Fibroblast of skin of right biceps (primary cell): ENCODE measurements around the gene ALDH16A1.

Experiments
- DNase-seq: peaks from one replicate; pipeline ENCODE4 v3.0.0-alpha.2; 2013

The ALDH16A1 gene

GRCh38 chr19:49453013-49453756, at the start of gene ALDH16A1:
Gene ALDH16A1 (plus strand): TSS chr19:49453225. CDS start chr19:49453332, 107 bp downstream.
- peak; percentile 98 for DNase-seq

GRCh38 chr19:49403404-49404187, 49.4 kb upstream of the ALDH16A1 start:
- DNase-seq = peak; percentile 48

GRCh38 chr19:49407079-49407478, 45.9 kb upstream of the ALDH16A1 start:
- DNase-seq = no peak

GRCh38 chr19:49407482-49408015, 45.5 kb upstream of the ALDH16A1 start:
- DNase-seq = no peak

- peak; percentile 20 for DNase-seq
Observed at GRCh38 chr19:49408816-49409440, 44.1 kb upstream of the ALDH16A1 start.

- no peak for DNase-seq
Observed at GRCh38 chr19:49409441-49410029, 43.5 kb upstream of the ALDH16A1 start.

- DNase-seq = no peak
Observed at GRCh38 chr19:49411681-49412326, 41.2 kb upstream of the ALDH16A1 start.

GRCh38 chr19:49413348-49413747, 39.7 kb upstream of the ALDH16A1 start:
- DNase-seq = peak; percentile 47

- DNase-seq = no peak
Observed at GRCh38 chr19:49414256-49414655, 38.8 kb upstream of the ALDH16A1 start.

GRCh38 chr19:49415102-49415809, 37.8 kb upstream of the ALDH16A1 start:
- DNase-seq = no peak

- no peak for DNase-seq
Observed at GRCh38 chr19:49415810-49416200, 37.2 kb upstream of the ALDH16A1 start.

- DNase-seq = no peak
Observed at GRCh38 chr19:49417088-49417487, 35.9 kb upstream of the ALDH16A1 start.

- DNase-seq = no peak
Observed at GRCh38 chr19:49418511-49418910, 34.5 kb upstream of the ALDH16A1 start.

GRCh38 chr19:49419173-49419572, 33.9 kb upstream of the ALDH16A1 start:
- DNase-seq = no peak

- DNase-seq = no peak
Observed at GRCh38 chr19:49420227-49420626, 32.8 kb upstream of the ALDH16A1 start.

GRCh38 chr19:49421039-49421877, 31.8 kb upstream of the ALDH16A1 start:
- peak; percentile 40 for DNase-seq

- no peak for DNase-seq
Observed at GRCh38 chr19:49421878-49422202, 31.2 kb upstream of the ALDH16A1 start.

GRCh38 chr19:49422407-49423070, 30.5 kb upstream of the ALDH16A1 start:
- peak; percentile 23 for DNase-seq

- DNase-seq = no peak
Observed at GRCh38 chr19:49423071-49423984, 29.7 kb upstream of the ALDH16A1 start, which contains the start of gene PTH2. Gene PTH2 (minus strand): TSS chr19:49423441. CDS start chr19:49423339, 102 bp downstream.
